ENCODE measurements around the gene CHAC2. TPM values are rescaled to one million over a fixed set of nuclear protein-coding genes. Genes with fewer than 3 reads are reported as not detected.

The CHAC2 gene
- total and polyA plus RNA-seq, 2 of the 13 experiments (the other 11 are each of a cell fraction or from before 2014, with no cell fraction given) = 1.7 to 10.7 TPM

- TF ChIP-seq ZNF775 (CRISPR knock-in tag; IDR thresholded peaks at IDR 0.05; ENCODE audit: borderline replicate concordance) = no peak
- peak; percentile 56; the same call in 1 of the 2 replicates for TF ChIP-seq ZNF646 (CRISPR knock-in tag; IDR thresholded peaks at IDR 0.05)
- TF ChIP-seq, protein P1, sequence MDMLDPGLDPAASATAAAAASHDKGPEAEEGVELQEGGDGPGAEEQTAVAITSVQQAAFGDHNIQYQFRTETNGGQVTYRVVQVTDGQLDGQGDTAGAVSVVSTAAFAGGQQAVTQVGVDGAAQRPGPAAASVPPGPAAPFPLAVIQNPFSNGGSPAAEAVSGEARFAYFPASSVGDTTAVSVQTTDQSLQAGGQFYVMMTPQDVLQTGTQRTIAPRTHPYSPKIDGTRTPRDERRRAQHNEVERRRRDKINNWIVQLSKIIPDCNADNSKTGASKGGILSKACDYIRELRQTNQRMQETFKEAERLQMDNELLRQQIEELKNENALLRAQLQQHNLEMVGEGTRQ (IDR thresholded peaks at IDR 0.05; ENCODE audit: low read depth, low read length) = no peak
- TF ChIP-seq, protein P1 (CRISPR knock-in tag; IDR thresholded peaks at IDR 0.05; ENCODE audit: borderline replicate concordance) = peak; percentile 45; the same call in 1 of the 2 replicates
- TF ChIP-seq PAX8 (CRISPR knock-in tag; IDR thresholded peaks at IDR 0.05; ENCODE audit: borderline replicate concordance) = peak; percentile 77
- TF ChIP-seq MTA1 (CRISPR knock-in tag; IDR thresholded peaks at IDR 0.05; ENCODE audit: borderline replicate concordance) = no peak; the same call in none of the 2 replicates
- no peak for TF ChIP-seq ZNF30 (CRISPR knock-in tag; IDR thresholded peaks at IDR 0.05)
- TF ChIP-seq MXD4 (CRISPR knock-in tag; IDR thresholded peaks at IDR 0.05) = peak; percentile 97; the same call in 1 of the 2 replicates
- peak; percentile 58; the same call in 1 of the 2 replicates for TF ChIP-seq ZKSCAN8 (CRISPR knock-in tag; IDR thresholded peaks at IDR 0.05; ENCODE audit: borderline replicate concordance)
- TF ChIP-seq TCF7L2 (IDR thresholded peaks at IDR 0.05; ENCODE audit: low read depth, low read length) = no peak
- TF ChIP-seq ZNF337 (CRISPR knock-in tag; IDR thresholded peaks at IDR 0.05; ENCODE audit: borderline replicate concordance, low read depth) = peak; percentile 70; the same call in 1 of the 2 replicates
- peak; percentile 58; the same call in 1 of the 2 replicates for TF ChIP-seq JUN (CRISPR knock-in tag; IDR thresholded peaks at IDR 0.05)
- peak; percentile 96 for TF ChIP-seq ZFY (CRISPR knock-in tag; IDR thresholded peaks at IDR 0.05)
- TF ChIP-seq SRSF9 (IDR thresholded peaks at IDR 0.05; ENCODE audit: borderline replicate concordance, insufficient read depth, low read depth, low read length, poor library complexity, severe bottlenecking) = no peak
- TF ChIP-seq ZNF256 (CRISPR knock-in tag; conservative IDR thresholded peaks at IDR 0.05) = peak; percentile 95
- peak; percentile 82 for TF ChIP-seq ZBTB43 (CRISPR knock-in tag; conservative IDR thresholded peaks at IDR 0.05)
- no peak for TF ChIP-seq IRF1 (CRISPR knock-in tag; IDR thresholded peaks at IDR 0.05; ENCODE audit: low read depth)
These were observed 19.4 kb downstream of the CHAC2 start, which contains the start of the genes ASB3 and ERLEC1 (continued) for GRCh38 chr2:53786705-53787613.
